Stomach (tissue), 9 donors: ENCODE measurements around the gene TST. TPM values are rescaled to one million over a fixed set of nuclear protein-coding genes. Genes with fewer than 3 reads are reported as not detected.

Source experiments
- DNase-seq, 2 donors: peaks; one replicate each; pipeline versions ENCODE4 v3.0.0 to v3.0.0-alpha.2; 2013 to 2019
- H3K27ac ChIP-seq, 5 donors: fragments of 200-600 bp in 4 of 5; sonication (generic) in 4 of 5; one replicate each; pipeline ENCODE4 v1.5.1; 2013 to 2019; ENCODE audit warnings: mild to moderate bottlenecking in 1 of 5, moderate library complexity in 1 of 5
- H3K27me3 ChIP-seq, 3 donors: fragments of 200-600 bp; sonication (generic); one replicate each; pipeline ENCODE4 v1.5.1; 2017 to 2019; ENCODE audit warnings: mixed run types in 1 of 3
- H3K36me3 ChIP-seq, 4 donors: fragments of 200-600 bp; sonication (generic); 1 replicate in 3 of 4; 2 replicates in 1 of 4; pipeline ENCODE4 v1.5.1; 2016 to 2019
- H3K4me1 ChIP-seq, 4 donors: fragments of 200-600 bp; sonication (generic); one replicate each; pipeline ENCODE4 v1.5.1; 2016 to 2019
- H3K4me3 ChIP-seq, 4 donors: fragments of 200-600 bp; sonication (generic) in 3 of 4; one replicate each; pipeline ENCODE4 v1.5.1; 2016 to 2019; ENCODE audit warnings: mild to moderate bottlenecking in 1 of 4
- H3K9me3 ChIP-seq, 4 donors: fragments of 200-600 bp; sonication (generic); one replicate each; pipeline ENCODE4 v1.5.1; 2016 to 2019
- EP300 ChIP-seq: sonication (generic); formaldehyde crosslinking; IDR thresholded peaks from one replicate; pipeline ENCODE4 v1.6.1; 2017; ENCODE audit warnings: antibody characterized with exemption
- POLR2A ChIP-seq, 4 donors: fragments of 450-650 bp; IDR thresholded peaks; one replicate each; pipeline ENCODE4 v1.6.1; 2016; ENCODE audit warnings: antibody characterized with exemption in 4 of 4, control low read depth in 2 of 4, mild to moderate bottlenecking in 1 of 4, moderate library complexity in 1 of 4
- POLR2AphosphoS5 ChIP-seq, 3 donors: sonication (generic); formaldehyde crosslinking; IDR thresholded peaks; one replicate each; pipeline ENCODE4 v1.6.1; 2016; ENCODE audit warnings: antibody characterized with exemption in 3 of 3
- WGBS, 5 donors: extraction: QIAGEN DNeasy Blood & Tissue Kit in 3 of 5; methylation state at CpG; one replicate each; pipeline versions ENCODE4 v1.1.5 to v1.1.7; 2013 to 2018; 5-methylcytosine and 5-hydroxymethylcytosine counted together
- intact Hi-C: fragments of 100-400 bp; cut with DNase I; formaldehyde crosslinking; loops from one replicate; pipeline ENCODE4 v1.15.1; 2023; ENCODE audit warnings: low total_unique reads
- polyA plus RNA-seq, 3 donors: library from polyadenylated mRNA; stranded (reverse); fragments of 200-250 nt; gene quantifications; one replicate each; pipeline ENCODE4 v1.2.3, GENCODE V29; 2013
- total RNA-seq, 5 donors: library from RNA; depleted of rRNA; stranded (reverse); fragments of >200 nt; gene quantifications; one replicate each; pipeline versions ENCODE4 v1.1.0 to v1.2.3, GENCODE V29; 2014 to 2016
- TF ChIP-seq, protein P1 (sequence below), 7 experiments: fragments of 450-650 bp in 4 of 7; fragments of 200-600 bp in 3 of 7; sonication (generic) in 3 of 7; IDR thresholded peaks; one replicate each; pipeline ENCODE4 v1.5.1; 2016 to 2019; ENCODE audit warnings: antibody characterized with exemption in 7 of 7, control low read depth in 2 of 7, mild to moderate bottlenecking in 1 of 7
- donor health status: healthy with polysubstance abuse.
- donor health status: Bipolar disorder and iron deficiency.
- donor health status: healthy.

The TST gene
- total and polyA plus RNA-seq, 8 donors, result 51.8 to 709 (median 95.3) TPM

DNA sequence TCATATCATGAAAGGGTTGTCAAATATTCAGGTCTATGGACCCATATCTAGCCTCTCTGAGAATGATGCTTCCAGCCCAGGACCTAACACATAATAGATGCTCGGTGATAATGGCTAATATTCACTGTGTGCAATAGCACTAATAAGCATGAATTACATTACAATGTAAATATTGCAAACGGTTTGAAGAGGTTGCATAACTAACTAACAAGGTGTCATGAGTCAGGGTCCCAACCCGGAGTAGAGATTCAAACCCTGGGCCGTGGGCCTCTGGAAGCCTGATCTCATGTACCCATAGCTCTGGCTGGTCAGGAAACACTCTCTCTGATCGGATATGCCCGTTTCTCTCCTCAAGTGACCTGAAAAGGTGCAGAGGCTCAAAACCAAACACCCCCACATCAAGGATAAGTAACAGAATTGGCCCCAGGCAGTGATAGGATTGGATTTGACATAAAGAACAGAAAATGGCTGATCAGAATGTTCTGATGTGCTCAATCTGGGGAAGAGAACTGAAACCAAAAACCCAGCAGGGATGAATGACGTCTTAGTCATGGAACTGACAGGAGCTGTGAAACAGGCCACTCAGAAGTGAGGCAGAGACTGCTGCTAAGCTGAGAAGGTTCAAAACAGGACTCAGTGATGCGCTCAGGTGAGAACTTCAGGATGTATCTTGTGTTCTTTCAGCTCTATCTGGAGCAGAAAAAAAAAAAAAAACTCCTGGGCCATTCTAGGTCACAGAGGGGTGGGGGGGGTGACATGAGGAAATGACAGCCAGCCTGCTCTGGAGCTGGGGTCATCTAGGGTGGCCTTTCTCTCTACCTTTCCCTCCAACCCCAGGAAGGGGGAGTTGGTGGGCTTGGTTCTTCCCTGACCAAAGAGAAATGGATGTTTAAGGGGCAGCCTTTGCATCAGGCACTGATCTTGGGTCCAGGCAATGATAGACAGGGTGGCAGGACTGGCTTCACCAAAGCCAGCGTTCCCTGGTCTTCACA, 25.7 kb upstream of the TST start:
- H3K4me1 ChIP-seq, result peaks cover 0 to 21% (median 14%) of the 10 kb centered on the region in 4 donors
- H3K4me3 ChIP-seq, result no peak overlapping the region
- peaks cover 0 to 7% (median 0%) of the 10 kb centered on the region in 3 donors for H3K27me3 ChIP-seq
- DNase-seq, result no peak
- 67 to 75% (median 71%) methylated on average over 9 of the region's 9 CpGs for WGBS, 5 donors
- no peaks in the 10 kb centered on the region for H3K9me3 ChIP-seq
- no peaks in the 10 kb centered on the region for H3K36me3 ChIP-seq
- no peak overlapping the region for H3K27ac ChIP-seq
- TF ChIP-seq POLR2AphosphoS5 (IDR thresholded peaks at IDR 0.05), result no peak
- no peak for TF ChIP-seq POLR2A (IDR thresholded peaks at IDR 0.05)
- TF ChIP-seq, protein P1, sequence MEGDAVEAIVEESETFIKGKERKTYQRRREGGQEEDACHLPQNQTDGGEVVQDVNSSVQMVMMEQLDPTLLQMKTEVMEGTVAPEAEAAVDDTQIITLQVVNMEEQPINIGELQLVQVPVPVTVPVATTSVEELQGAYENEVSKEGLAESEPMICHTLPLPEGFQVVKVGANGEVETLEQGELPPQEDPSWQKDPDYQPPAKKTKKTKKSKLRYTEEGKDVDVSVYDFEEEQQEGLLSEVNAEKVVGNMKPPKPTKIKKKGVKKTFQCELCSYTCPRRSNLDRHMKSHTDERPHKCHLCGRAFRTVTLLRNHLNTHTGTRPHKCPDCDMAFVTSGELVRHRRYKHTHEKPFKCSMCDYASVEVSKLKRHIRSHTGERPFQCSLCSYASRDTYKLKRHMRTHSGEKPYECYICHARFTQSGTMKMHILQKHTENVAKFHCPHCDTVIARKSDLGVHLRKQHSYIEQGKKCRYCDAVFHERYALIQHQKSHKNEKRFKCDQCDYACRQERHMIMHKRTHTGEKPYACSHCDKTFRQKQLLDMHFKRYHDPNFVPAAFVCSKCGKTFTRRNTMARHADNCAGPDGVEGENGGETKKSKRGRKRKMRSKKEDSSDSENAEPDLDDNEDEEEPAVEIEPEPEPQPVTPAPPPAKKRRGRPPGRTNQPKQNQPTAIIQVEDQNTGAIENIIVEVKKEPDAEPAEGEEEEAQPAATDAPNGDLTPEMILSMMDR (IDR thresholded peaks at IDR 0.05), result no peak
- TF ChIP-seq EP300, result no peak
- intact Hi-C loops, result no loop called here

DNA sequence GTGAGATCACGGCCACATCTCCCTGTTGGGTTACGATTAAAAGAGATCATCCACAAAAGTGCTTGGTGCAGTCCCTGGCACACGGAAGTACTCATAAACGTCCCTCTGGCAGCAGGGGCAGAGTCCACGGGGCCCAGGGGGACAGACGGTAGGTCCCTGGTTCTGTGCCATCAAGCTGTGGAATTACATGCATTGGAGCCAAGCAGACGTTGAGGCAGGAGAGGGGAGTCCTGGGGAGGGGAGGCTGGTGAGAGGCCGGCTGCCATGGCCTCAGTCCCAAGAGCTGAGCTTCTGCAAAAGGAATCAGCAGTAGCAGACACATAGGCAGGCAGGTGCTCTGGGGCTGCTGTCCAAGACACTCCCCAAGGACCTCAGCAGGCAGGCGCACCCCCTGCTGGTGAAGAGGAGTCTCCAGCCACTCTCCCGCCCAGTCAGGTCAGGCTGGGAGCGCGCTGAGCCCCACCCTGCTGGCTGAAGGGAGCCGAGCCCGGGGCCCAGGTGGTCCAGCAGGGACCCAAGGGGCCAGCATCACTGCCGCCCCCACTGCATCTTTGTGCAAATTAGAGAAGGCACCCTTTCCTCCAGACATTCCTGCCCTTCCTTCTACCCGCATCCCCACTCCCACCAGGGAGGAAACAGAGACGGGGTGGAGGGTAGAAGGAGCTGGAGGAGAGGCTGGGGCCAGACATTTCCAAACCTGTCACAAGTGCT, 24.7 kb upstream of the TST start:
- intact Hi-C loops, result no loop called here
- Histone ChIP-seq H3K9me3 (no peaks in the 10 kb centered on the region), H3K27ac (peak overlapping the region in 2 of 5 donors; percentile 43 to 69), H3K27me3 (peaks cover 0 to 7% (median 0%) of the 10 kb centered on the region in 3 donors), H3K4me3 (no peak overlapping the region), H3K36me3 (no peaks in the 10 kb centered on the region), H3K4me1 (peaks cover 0 to 21% (median 14%) of the 10 kb centered on the region in 4 donors)
- peak; percentile 88 to 90 for DNase-seq
- TF ChIP-seq, protein P1 (IDR thresholded peaks at IDR 0.05), result peak in 5 of 7 experiments; percentile 54 to 89 (median 75)
- TF ChIP-seq EP300 (no peak), POLR2AphosphoS5 (IDR thresholded peaks at IDR 0.05) (peak in 1 of 3 donors; percentile 40)
- WGBS, 5 donors, result 24 to 33% (median 27%) methylated on average over 15 to 17 of the region's 17 CpGs

DNA sequence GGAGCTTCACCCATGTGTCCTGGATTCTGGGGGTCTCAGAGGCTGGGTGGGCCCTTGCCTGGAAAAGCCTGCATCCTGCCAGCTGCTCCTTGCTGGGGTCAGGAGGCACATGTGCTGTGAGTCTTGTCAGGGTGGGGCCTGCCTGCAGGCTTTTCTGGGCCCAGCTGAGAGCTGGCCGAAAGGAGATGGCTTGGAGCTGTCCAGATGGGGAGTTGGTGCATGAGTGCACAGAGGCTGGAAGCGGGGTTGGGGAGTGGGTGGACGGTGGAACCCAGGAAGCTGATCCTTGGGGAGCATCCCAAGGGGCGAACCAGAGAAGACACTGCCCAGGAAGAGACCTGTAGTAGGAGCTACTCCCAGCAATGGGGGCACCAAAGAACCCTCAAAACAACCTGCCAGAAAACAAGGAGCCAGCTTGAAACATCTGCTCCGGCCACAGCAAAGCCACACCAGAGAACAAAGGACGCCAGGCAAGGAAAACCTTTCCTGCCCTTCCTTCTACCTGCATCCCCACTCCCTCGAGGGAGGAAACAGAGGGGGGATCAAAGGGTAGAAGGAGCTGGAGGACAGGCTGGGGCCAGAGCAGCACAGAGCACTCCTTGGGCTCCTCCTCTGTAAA, 24.1 kb upstream of the TST start:
- H3K4me3 ChIP-seq, result no peak overlapping the region
- 55 to 67% (median 63%) methylated on average over 7 of the region's 7 CpGs for whole genome bisulfite sequencing, 5 donors
- intact Hi-C loops, result no loop called here
- H3K4me1 ChIP-seq, result peaks cover 0 to 21% (median 14%) of the 10 kb centered on the region in 4 donors
- peaks cover 0 to 7% (median 0%) of the 10 kb centered on the region in 3 donors for H3K27me3 ChIP-seq
- peak overlapping the region in 2 of 5 donors; percentile 43 to 69 for H3K27ac ChIP-seq
- no peak for TF ChIP-seq EP300
- no peak for TF ChIP-seq POLR2AphosphoS5 (IDR thresholded peaks at IDR 0.05)
- no peak for TF ChIP-seq POLR2A (IDR thresholded peaks at IDR 0.05)
- TF ChIP-seq, protein P1 (IDR thresholded peaks at IDR 0.05), result no peak
- no peaks in the 10 kb centered on the region for H3K9me3 ChIP-seq
- no peaks in the 10 kb centered on the region for H3K36me3 ChIP-seq
- DNase-seq, result no peak

DNA sequence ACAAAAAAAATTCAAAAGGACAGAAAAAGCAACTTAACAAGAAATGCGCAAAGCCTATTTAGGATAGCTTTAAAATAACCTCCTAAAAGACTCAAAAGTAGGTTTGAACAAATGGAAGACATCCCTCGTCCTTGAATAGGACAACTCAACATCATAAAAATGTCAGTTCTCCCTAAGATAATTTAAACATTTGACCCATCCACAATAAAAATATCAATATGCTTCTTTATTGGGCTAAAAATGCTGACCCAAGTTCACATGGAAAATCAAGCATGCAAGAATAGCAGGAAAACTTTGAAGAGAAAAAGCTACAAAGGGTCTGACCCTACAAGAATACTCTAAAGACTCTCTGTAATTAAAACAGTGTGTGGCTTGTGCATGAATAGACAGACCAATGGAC, 20.2 kb upstream of the TST start:
- TF ChIP-seq, protein P1 (IDR thresholded peaks at IDR 0.05), result no peak
- TF ChIP-seq POLR2A (IDR thresholded peaks at IDR 0.05), result no peak
- no peak for TF ChIP-seq EP300
- no peak for TF ChIP-seq POLR2AphosphoS5 (IDR thresholded peaks at IDR 0.05)
- WGBS, 5 donors, result 86 to 94% (median 91%) methylated on average over 2 of the region's 2 CpGs

More for the DNA sequence above, 20.2 kb upstream of the TST start:
- no peak overlapping the region for H3K4me3 ChIP-seq
- H3K4me1 ChIP-seq, result peaks cover 0 to 19% (median 12%) of the 10 kb centered on the region in 4 donors
- H3K27ac ChIP-seq, result no peak overlapping the region
- no peaks in the 10 kb centered on the region for H3K36me3 ChIP-seq
- no peaks in the 10 kb centered on the region for H3K9me3 ChIP-seq
- H3K27me3 ChIP-seq, result peaks cover 0 to 26% (median 9%) of the 10 kb centered on the region in 3 donors
- no peak for DNase-seq
- intact Hi-C loops, result no loop called here
